GM18499 (cell line): ENCODE data around the gene DYRK1A.

Experiments used
- ATAC-seq: cut with Tn5 transposase; IDR thresholded peaks from one replicate; pipeline ENCODE4 v1.9.1; 2021; ENCODE audit warnings: moderate number of reproducible peaks; ENCODE audit not compliant: insufficient read depth, unreplicated experiment

Gene DYRK1A

GRCh38 chr21:37383784-37384311 lies 17.3 kb downstream of the DYRK1A start:
- ATAC-seq: no peak

DNA sequence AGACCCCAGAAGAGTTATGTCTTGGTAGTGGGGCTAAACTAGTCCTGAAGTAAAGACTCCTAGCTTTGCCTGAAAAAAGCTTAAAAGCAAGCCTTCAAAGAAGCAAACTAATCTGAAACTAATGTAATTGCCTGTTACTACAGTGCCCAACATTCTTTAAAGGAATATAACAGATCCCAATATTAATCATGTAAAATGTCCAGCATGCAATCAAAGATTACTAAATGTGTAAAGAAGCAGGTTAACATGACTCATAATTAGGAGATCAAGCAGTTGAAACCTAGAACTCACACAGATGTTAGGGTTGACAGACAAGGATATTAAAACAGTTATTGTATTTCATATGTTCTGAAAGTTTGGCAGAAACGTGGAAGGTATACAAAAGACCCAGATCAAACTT lies 17.8 kb downstream of the DYRK1A start:
- ATAC-seq: no peak

DNA sequence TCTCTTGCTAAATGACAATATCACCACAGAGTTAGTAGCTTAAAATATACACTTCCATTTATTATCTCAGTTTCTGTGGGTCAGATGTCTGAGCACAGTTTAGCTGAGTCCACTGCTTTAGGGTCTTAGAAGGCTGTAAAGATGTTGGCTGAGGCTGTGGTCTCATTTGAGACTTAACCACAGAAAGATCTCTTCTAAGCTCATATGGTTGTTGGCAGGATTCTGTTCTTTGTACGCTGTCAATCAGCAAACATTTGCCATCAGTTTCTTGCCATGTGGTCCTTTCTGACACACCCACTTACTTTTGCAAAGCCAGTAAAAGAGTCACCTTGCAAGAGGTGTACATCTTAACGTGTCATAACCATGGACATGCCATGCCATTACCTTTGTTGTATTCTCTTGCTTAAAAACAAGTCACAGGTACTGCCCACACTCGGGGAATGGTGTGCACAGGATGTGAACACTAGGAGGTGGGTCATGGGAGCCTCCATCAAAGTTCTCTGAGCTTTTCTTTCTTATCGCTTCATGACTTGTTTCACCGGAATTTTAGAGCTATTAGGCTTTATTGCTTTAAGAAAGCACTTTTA lies 18.7 kb downstream of the DYRK1A start:
- ATAC-seq: no peak

GRCh38 chr21:37386151-37386550 lies 19.6 kb downstream of the DYRK1A start:
- ATAC-seq: no peak

GRCh38 chr21:37389456-37389855 lies 22.9 kb downstream of the DYRK1A start:
- no peak for ATAC-seq

- ATAC-seq: no peak
Measured at GRCh38 chr21:37391666-37392065, 25.1 kb downstream of the DYRK1A start.

- ATAC-seq: no peak
Measured at GRCh38 chr21:37392441-37392840, 25.9 kb downstream of the DYRK1A start.

- ATAC-seq: no peak
Measured at GRCh38 chr21:37393030-37393429, 26.5 kb downstream of the DYRK1A start.

DNA sequence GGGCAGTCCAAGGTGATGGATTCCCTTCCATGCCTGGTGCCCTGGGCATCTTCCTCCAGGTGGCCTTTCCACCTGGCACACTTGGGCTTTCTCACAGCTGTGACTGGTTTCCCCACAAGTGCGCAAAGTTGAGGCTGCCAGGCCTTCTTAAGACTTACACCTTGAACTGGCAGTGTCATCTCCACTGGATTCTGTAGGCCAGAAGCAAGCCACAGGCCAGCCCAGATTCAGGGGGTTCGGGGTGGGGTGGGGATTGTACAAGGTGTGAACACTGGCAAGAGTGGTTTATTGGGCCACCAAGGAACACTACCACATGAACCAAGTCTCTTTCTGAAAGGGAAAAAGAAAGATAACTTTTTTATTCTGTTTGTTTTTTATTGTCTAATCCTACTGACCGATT lies 27.2 kb downstream of the DYRK1A start:
- no peak for ATAC-seq

- ATAC-seq: no peak
Measured at GRCh38 chr21:37395961-37396360, 29.4 kb downstream of the DYRK1A start.

- ATAC-seq: no peak
Measured at GRCh38 chr21:37396855-37397254, 30.3 kb downstream of the DYRK1A start.

GRCh38 chr21:37398697-37399096 lies 32.1 kb downstream of the DYRK1A start:
- no peak for ATAC-seq

GRCh38 chr21:37402251-37402867 lies 35.8 kb downstream of the DYRK1A start:
- no peak for ATAC-seq

DNA sequence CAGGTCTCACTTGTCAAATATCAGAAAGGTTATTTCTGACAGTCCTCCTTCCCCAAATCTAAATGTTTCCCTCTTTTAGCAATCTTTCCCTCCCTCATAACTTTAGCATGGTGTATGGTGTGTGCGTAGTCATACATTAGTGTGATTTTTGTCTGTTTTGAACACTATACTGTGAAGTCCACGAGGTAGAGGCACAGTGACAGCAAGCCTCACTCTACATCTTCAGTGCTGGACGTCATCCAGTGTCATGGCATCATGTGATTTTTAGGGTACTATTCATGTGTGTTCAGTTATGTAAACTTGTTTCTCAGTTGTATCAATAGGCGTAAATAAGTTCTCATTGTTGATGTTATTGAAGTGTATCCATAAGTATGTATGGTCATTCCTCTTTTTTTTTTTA lies 39.1 kb downstream of the DYRK1A start:
- ATAC-seq: no peak

GRCh38 chr21:37407719-37408420 lies 41.3 kb downstream of the DYRK1A start:
- no peak for ATAC-seq

DNA sequence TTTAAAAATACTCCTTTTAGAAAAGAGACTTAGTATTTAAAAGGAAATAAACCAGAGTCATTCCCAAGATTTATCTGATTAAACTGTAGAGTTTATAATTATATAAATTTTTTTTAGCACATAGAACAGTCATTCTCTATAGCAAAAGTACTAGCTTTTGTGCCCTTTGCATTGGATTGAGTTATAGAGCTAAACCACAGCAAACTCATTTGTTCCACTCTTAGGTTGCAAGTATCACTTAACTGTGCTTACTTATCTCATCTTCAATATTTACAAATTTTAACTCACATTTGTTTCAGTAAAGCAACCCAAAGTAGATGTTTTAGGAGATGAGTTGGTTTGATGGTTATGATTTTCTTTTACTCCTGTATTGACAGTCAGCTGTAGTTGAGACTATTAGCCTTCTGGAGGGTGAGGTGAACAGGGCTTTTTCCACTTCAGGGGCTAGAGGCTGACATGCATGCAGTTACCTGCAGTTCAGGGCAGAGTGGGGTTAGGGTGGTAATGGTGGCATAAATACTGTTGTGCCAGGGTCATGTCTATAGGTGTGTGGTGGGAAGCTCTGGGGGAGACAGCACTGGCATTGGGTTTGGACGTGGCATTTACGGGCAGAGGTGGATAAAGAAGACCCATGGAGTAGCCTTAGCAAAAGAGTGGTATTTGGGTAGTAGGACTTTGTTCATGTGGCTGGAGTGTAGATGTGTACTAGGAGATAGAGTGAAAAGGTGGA lies 42.1 kb downstream of the DYRK1A start:
- ATAC-seq: no peak

GRCh38 chr21:37410639-37411038 lies 44.1 kb downstream of the DYRK1A start:
- no peak for ATAC-seq

DNA sequence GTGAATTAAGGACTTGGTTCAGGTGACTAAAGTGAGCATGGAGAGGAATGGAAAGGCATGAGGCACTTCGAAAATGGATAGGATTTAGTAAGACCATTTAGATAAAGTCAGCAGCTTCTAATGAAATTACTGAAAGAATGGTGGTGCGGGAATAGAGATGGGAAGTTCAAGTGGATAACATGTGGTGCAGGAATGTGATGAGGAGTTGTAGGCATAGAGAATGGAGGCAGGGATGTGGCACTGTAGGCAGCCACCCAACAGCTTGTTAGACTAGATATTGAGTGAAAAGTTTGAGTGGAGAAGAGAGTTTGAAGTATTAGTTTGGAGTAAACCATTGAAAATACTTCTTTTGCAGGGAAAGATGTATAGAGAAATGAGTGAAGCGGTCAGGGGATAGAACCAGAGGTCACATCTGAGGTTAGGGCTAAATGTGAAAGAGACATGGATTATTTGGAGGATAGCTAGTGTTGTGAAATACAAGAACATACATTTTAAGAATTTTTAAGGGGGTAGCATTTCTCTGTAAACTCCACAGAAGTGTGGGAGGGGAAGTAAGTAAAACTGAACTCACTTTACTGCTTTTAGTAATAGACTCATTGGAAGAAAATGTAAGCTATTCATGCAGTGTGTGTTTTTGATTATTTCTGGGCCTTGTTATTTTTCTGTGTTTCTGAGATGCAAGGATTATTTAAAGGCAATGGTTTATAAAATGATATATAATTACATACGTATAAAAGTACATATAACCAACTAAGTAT lies 46.2 kb downstream of the DYRK1A start:
- no peak for ATAC-seq

- ATAC-seq: no peak
Measured at GRCh38 chr21:37413553-37414291, 47.1 kb downstream of the DYRK1A start.
